Measurements from ENCODE around the gene RPS6KC1. TPM values are rescaled to one million over a fixed set of nuclear protein-coding genes. Genes with fewer than 3 reads are reported as not detected.
A peak's percentile ranks its signal among the peaks of the same experiment; 100 is the strongest.

The RPS6KC1 gene
- total RNA-seq, 2 experiments from 2014 or later: 6.2 to 7.0 TPM

GRCh38 chr1:213089924-213090677 is 39.1 kb downstream of the RPS6KC1 start:
- H3K36me3 ChIP-seq (ENCODE audit: insufficient read depth, low read length): peaks cover 5% of the 10 kb centered on the region
- no peak for TF ChIP-seq CTCF (IDR thresholded peaks at IDR 0.05)
- no peak overlapping the region for H3K4me3 Mint-ChIP-seq

GRCh38 chr1:213094446-213094845 is 43.4 kb downstream of the RPS6KC1 start:
- H3K36me3 Mint-ChIP-seq (ENCODE audit: low read depth): peaks cover 54% of the 10 kb centered on the region
- Histone ChIP-seq H3K4me3 (ENCODE audit: low read length) (no peak overlapping the region), H3K27me3 (ENCODE audit: control insufficient read depth in 1 of 2, insufficient read depth in 2 of 2, low read length in 2 of 2) (no peaks in the 10 kb centered on the region), H3K36me3 (ENCODE audit: insufficient read depth, low read length) (no peaks in the 10 kb centered on the region), H3K9me3 (ENCODE audit: control insufficient read depth in 1 of 2, insufficient read depth in 1 of 2, low read length in 2 of 2) (no peaks in the 10 kb centered on the region), H3K4me1 (ENCODE audit: insufficient read depth, low read length) (no peaks in the 10 kb centered on the region), H3K27ac (ENCODE audit: low read depth in 1 of 2, low read length in 2 of 2) (no peak overlapping the region)
- ChIA-PET CTCF (no interaction called here), POLR2A (no interaction called here)
- intact Hi-C loops (cut with DNase I, micrococcal nuclease): no loop called here
- H3K27ac Mint-ChIP-seq: no peak overlapping the region
- H3K4me3 Mint-ChIP-seq: no peak overlapping the region
- ATAC-seq (ENCODE audit: poor library complexity) (no peak), DNase-seq (no peak)
- H3K4me1 Mint-ChIP-seq (ENCODE audit: low read depth): no peaks in the 10 kb centered on the region
- H3K27me3 Mint-ChIP-seq: no peaks in the 10 kb centered on the region
- no peaks in the 10 kb centered on the region for H3K9me3 Mint-ChIP-seq
- TF ChIP-seq CTCF (IDR thresholded peaks at IDR 0.05): no peak

More at GRCh38 chr1:213089924-213090677, 39.1 kb downstream of the RPS6KC1 start:
- POLR2A ChIA-PET: no interaction called here
- H3K27me3 ChIP-seq (ENCODE audit: control insufficient read depth in 1 of 2, insufficient read depth in 2 of 2, low read length in 2 of 2): no peaks in the 10 kb centered on the region
- Mint-ChIP-seq H3K27ac (no peak overlapping the region), H3K36me3 (ENCODE audit: low read depth) (peaks cover 52% of the 10 kb centered on the region), H3K9me3 (no peaks in the 10 kb centered on the region), H3K4me1 (ENCODE audit: low read depth) (no peaks in the 10 kb centered on the region), H3K27me3 (no peaks in the 10 kb centered on the region)
- CTCF ChIA-PET: no interaction called here
- peak in 1 of 14 experiments; percentile 12 for DNase-seq
- no peak overlapping the region for H3K4me3 ChIP-seq (ENCODE audit: low read length)
- H3K9me3 ChIP-seq (ENCODE audit: control insufficient read depth in 1 of 2, insufficient read depth in 1 of 2, low read length in 2 of 2): no peaks in the 10 kb centered on the region
- intact Hi-C loops (cut with DNase I, micrococcal nuclease): no loop called here
- no peak for ATAC-seq (ENCODE audit: poor library complexity)
- H3K27ac ChIP-seq (ENCODE audit: low read depth in 1 of 2, low read length in 2 of 2): no peak overlapping the region
- H3K4me1 ChIP-seq (ENCODE audit: insufficient read depth, low read length): no peaks in the 10 kb centered on the region

- Mint-ChIP-seq H3K4me1 (ENCODE audit: low read depth) (no peaks in the 10 kb centered on the region), H3K4me3 (no peak overlapping the region), H3K9me3 (no peaks in the 10 kb centered on the region), H3K27ac (no peak overlapping the region), H3K27me3 (no peaks in the 10 kb centered on the region), H3K36me3 (ENCODE audit: low read depth) (peaks cover 56% of the 10 kb centered on the region)
- Histone ChIP-seq H3K27ac (ENCODE audit: low read depth in 1 of 2, low read length in 2 of 2) (no peak overlapping the region), H3K36me3 (ENCODE audit: insufficient read depth, low read length) (no peaks in the 10 kb centered on the region), H3K4me1 (ENCODE audit: insufficient read depth, low read length) (no peaks in the 10 kb centered on the region), H3K27me3 (ENCODE audit: control insufficient read depth in 1 of 2, insufficient read depth in 2 of 2, low read length in 2 of 2) (no peaks in the 10 kb centered on the region), H3K9me3 (ENCODE audit: control insufficient read depth in 1 of 2, insufficient read depth in 1 of 2, low read length in 2 of 2) (no peaks in the 10 kb centered on the region), H3K4me3 (ENCODE audit: low read length) (no peak overlapping the region)
- no peak for TF ChIP-seq CTCF (IDR thresholded peaks at IDR 0.05)
- POLR2A ChIA-PET: no interaction called here
- DNase-seq: no peak
- intact Hi-C loops (cut with DNase I, micrococcal nuclease): no loop called here
- no peak for ATAC-seq (ENCODE audit: poor library complexity)
- CTCF ChIA-PET: no interaction called here
These were observed 44.4 kb downstream of the RPS6KC1 start for GRCh38 chr1:213095467-213095866.

All from CD4-positive, alpha-beta T cell (primary cell).